NT2/D1 (cell line): ENCODE measurements around the gene PSME1.
"Not testable (repeated sequence)": the region's sequence is repeated elsewhere in the genome, so short reads cannot be mapped to it uniquely, and the experiment has no call there.

Experiments used
- DNase-seq: peaks from one replicate; pipeline ENCODE4 v3.0.0-alpha.2; 2011; ENCODE audit warnings: low read depth, low spot score
- H3K27me3 ChIP-seq: 2 replicates; pipeline ENCODE4 v1.6.0; 2011; ENCODE audit warnings: mild to moderate bottlenecking; ENCODE audit not compliant: insufficient read length, insufficient read depth
- H3K36me3 ChIP-seq: 2 replicates; pipeline ENCODE4 v1.6.1; 2011; ENCODE audit warnings: mild to moderate bottlenecking, low read length, mixed read lengths; ENCODE audit not compliant: insufficient read depth, insufficient read length
- H3K4me1 ChIP-seq: 2 replicates; pipeline ENCODE4 v1.5.1; 2011; ENCODE audit not compliant: insufficient read depth, insufficient read length
- H3K4me3 ChIP-seq: 2 replicates; pipeline ENCODE4 v1.5.1; 2011; ENCODE audit warnings: low read depth; ENCODE audit not compliant: insufficient read length
- H3K9ac ChIP-seq: 2 replicates; pipeline ENCODE4 v1.6.0; 2011; ENCODE audit warnings: low read depth; ENCODE audit not compliant: insufficient read length
- H3K9me3 ChIP-seq: 2 replicates; pipeline ENCODE4 v1.5.1; 2011; ENCODE audit warnings: mild to moderate bottlenecking, low read length; ENCODE audit not compliant: insufficient read depth
- SUZ12 ChIP-seq: IDR thresholded peaks from 2 replicates; pipeline ENCODE4 v1.6.1; 2011; ENCODE audit not compliant: insufficient read length, insufficient read depth; ENCODE audit errors: extremely low read depth
- YY1 ChIP-seq: IDR thresholded peaks from 2 replicates; pipeline ENCODE4 v1.6.1; 2011; ENCODE audit not compliant: insufficient read length, insufficient read depth
- ZNF274 ChIP-seq: IDR thresholded peaks from 2 replicates; pipeline ENCODE4 v1.6.1; 2011; ENCODE audit warnings: mild to moderate bottlenecking, low read depth, low read length

The PSME1 gene

GRCh38 chr14:24100197-24100981, 35.6 kb upstream of the PSME1 start:
- Histone ChIP-seq H3K9me3 (no peaks in the 10 kb centered on the region; the same call in 1 of the 2 replicates), H3K27me3 (no peaks in the 10 kb centered on the region), H3K4me1 (peaks cover 2% of the 10 kb centered on the region), H3K4me3 (no peak overlapping the region), H3K36me3 (peaks cover 63% of the 10 kb centered on the region), H3K9ac (no peak overlapping the region)
- DNase-seq, result no peak
- TF ChIP-seq YY1 (no peak), SUZ12 (no peak), ZNF274 (no peak)

DNA sequence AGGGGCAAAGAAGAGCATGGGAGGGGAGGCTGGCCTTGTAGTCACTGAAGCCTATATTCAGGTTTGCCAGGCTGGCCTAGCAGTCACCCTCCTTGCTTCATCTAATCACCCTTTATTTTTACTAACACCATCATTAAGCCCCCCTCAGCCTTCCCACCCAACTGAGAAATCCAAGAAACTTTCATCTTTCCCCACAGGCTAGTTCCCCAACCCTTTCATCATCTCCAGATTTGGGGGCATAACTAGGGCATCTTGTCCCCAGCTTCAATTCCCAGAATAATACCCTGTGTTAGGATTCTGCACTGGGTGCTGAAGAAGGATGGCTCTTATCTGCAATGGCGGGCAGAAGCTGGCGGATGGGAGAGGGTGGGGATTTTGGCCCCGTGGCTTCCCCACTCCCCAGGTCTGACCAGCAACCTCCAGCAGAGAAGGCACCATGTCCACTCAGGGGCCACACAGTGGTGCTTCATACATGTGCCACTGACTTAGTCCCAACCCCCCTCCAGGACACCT, 35.0 kb upstream of the PSME1 start:
- no peak overlapping the region for H3K4me3 ChIP-seq
- no peaks in the 10 kb centered on the region for H3K27me3 ChIP-seq
- no peak for TF ChIP-seq YY1
- TF ChIP-seq SUZ12, result no peak
- TF ChIP-seq ZNF274, result no peak
- DNase-seq, result no peak
- no peaks in the 10 kb centered on the region for H3K4me1 ChIP-seq
- H3K9me3 ChIP-seq, result no peaks in the 10 kb centered on the region; the same call in 1 of the 2 replicates
- peaks cover 63% of the 10 kb centered on the region for H3K36me3 ChIP-seq
- no peak overlapping the region for H3K9ac ChIP-seq

DNA sequence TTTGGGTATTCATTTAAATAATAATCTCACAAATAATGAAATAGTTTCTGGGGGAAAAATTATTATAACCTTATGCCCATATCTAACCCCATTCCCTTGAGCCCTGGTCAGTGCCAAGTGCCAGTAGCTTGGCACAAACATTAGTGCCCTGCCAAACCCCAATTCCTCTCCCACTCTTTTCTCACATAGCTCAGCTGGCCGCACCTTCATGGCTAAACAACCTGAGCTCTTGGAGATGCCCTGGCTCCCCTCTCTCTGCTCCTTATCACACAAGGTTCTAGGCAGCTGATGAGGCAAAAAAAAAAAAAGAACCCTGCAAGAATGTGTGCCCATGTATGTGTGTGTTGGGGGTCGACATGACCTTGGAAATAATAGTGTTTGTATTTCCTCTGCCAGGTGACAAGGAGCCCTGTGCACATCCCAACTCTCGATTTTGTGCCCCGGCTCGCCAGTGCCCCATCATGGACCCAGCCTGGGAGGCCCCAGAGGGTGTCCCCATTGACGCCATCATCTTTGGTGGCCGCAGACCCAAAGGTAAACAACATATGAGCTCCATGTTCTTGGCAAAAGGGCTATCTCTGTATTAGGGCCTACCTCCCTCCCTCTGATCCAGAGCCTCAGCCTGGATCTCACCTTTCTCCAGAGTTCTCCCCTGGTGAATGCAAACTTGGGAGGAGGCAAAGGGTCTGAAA, 33.5 kb upstream of the PSME1 start:
- H3K27me3 ChIP-seq, result no peaks in the 10 kb centered on the region
- peaks cover 55% of the 10 kb centered on the region for H3K36me3 ChIP-seq
- H3K4me1 ChIP-seq, result no peaks in the 10 kb centered on the region

DNA sequence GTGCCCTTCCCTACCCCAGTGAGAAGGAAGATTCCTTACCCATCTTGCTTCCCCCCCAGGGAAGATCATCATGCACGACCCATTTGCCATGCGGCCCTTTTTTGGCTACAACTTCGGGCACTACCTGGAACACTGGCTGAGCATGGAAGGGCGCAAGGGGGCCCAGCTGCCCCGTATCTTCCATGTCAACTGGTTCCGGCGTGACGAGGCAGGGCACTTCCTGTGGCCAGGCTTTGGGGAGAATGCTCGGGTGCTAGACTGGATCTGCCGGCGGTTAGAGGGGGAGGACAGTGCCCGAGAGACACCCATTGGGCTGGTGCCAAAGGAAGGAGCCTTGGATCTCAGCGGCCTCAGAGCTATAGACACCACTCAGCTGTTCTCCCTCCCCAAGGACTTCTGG, 32.5 kb upstream of the PSME1 start:
- no peak overlapping the region for H3K9ac ChIP-seq
- TF ChIP-seq ZNF274 (no peak), YY1 (no peak), SUZ12 (no peak)
- no peak for DNase-seq
- no peaks in the 10 kb centered on the region; the same call in 1 of the 2 replicates for H3K9me3 ChIP-seq
- H3K36me3 ChIP-seq, result peaks cover 49% of the 10 kb centered on the region
- H3K4me1 ChIP-seq, result no peaks in the 10 kb centered on the region
- H3K4me3 ChIP-seq, result no peak overlapping the region
- H3K27me3 ChIP-seq, result no peaks in the 10 kb centered on the region

More for the DNA sequence above, 33.5 kb upstream of the PSME1 start:
- Histone ChIP-seq H3K9me3 (no peaks in the 10 kb centered on the region; the same call in 1 of the 2 replicates), H3K4me3 (no peak overlapping the region), H3K9ac (no peak overlapping the region)
- no peak for DNase-seq
- no peak for TF ChIP-seq YY1
- no peak for TF ChIP-seq SUZ12
- TF ChIP-seq ZNF274, result no peak

DNA sequence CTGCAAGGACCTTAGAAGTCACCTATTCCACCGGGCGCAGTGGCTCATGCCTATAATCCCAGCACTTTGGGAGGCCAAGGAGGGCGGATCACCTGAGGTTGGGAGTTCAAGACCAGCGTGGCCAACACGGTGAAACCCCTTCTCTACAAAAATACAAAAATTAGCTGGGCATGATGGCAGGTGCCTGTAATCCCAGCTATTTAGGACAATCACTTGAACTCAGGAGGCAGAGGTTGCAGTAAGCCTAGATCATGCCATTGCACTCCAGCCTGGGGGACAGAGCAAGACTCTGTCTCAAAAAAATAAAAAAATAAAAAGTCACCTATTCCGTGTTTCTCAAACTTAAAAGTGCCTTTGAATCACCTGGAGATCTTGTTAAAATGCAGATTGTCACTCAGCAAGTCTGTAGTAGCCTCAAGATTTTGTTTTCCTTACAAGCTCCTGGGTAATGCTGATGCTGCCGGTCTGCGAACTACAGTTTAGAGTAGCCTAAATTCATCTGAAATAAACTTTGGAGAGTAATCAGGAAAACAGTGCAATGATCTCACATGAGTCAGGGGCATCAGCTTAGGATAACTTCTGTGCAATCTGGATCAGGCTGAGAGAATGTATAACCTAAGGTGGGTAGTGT, 30.3 kb upstream of the PSME1 start:
- not testable (repeated sequence) for H3K9ac ChIP-seq

DNA sequence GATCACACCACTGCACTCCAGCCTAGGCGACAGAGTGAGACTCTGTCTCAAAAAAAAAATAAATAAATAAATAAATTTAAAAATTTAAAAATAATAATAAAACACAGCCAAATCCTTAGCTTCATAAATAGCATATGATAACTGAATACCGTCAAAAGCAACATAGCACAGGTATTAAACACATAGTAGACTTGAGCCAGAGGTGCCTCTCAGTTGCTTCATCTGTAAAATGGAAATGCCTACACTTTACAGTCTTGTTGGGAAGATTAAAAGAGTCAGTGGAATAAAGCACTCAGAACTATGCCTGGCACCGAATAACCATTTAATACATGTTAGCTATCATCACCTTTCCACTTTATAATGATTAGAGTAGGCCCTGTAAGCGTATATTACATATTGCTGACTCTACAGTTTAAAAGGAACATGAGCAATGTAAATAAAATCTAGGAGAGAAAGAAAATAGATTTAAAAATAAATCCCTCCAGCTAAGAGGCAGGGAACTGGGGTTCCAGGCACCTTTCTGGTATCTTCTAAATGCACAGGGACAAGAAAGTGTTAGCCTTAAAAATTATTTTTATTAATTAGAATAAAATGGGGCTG, 29.2 kb upstream of the PSME1 start:
- DNase-seq, result no peak
- Histone ChIP-seq H3K9ac (no peak overlapping the region), H3K27me3 (no peaks in the 10 kb centered on the region), H3K36me3 (peaks cover 21% of the 10 kb centered on the region), H3K4me1 (no peaks in the 10 kb centered on the region), H3K9me3 (no peaks in the 10 kb centered on the region; the same call in 1 of the 2 replicates), H3K4me3 (no peak overlapping the region)
- no peak for TF ChIP-seq ZNF274
- TF ChIP-seq YY1, result no peak
- TF ChIP-seq SUZ12, result no peak

More for the DNA sequence above, 30.3 kb upstream of the PSME1 start:
- peaks cover 28% of the 10 kb centered on the region for H3K36me3 ChIP-seq
- H3K4me1 ChIP-seq, H3K27me3 ChIP-seq, H3K4me3 ChIP-seq, H3K9me3 ChIP-seq, DNase-seq: not testable (repeated sequence)
